SK-N-SH (cell line): ENCODE results near the gene TSPAN31. TPM values are rescaled to one million over a fixed set of nuclear protein-coding genes. Genes with fewer than 3 reads are reported as not detected.
A peak's percentile ranks its signal among the peaks of the same experiment; 100 is the strongest.

ENCODE experiments used
- CTCF ChIA-PET: fragments of 300-600, 350-600 bp; formaldehyde crosslinking; extraction: SDS; loops from one replicate; lab custom pipeline; 2021; lab: Yijun Ruan, JAX
- POLR2A ChIA-PET: fragments of 350-600 bp; sonication (Branson Sonifier 250); formaldehyde crosslinking; extraction: SDS; loops from one replicate; lab custom pipeline; 2020; ENCODE audit warnings: antibody characterized with exemption, inconsistent platforms; lab: Yijun Ruan, JAX
- DNase-seq: peaks from one replicate; pipeline ENCODE4 v3.0.0; 2012
- H2AFZ ChIP-seq: fragments of 200-600 bp; sonication (generic); 2 replicates; pipeline ENCODE4 v1.8.1; 2016; ENCODE audit warnings: antibody characterized with exemption, mild to moderate bottlenecking, low read depth
- H3F3A ChIP-seq: fragments of 200-600 bp; sonication (generic); replicated peaks from 2 replicates; pipeline ENCODE3; 2016; ENCODE audit warnings: antibody characterized with exemption, mild to moderate bottlenecking; ENCODE audit not compliant: insufficient read depth
- H3K27ac ChIP-seq, 2 experiments: fragments of 200-500 bp in 1 of 2; fragments of 200-600 bp in 1 of 2; sonication (Bioruptor generic) in 1 of 2; sonication (generic), shearing (Covaris generic) in 1 of 2; 2 replicates each; pipeline versions ENCODE4 v1.5.1 to v1.6.1; 2014 to 2016; ENCODE audit warnings: low read depth in 2 of 2, inconsistent platforms in 1 of 2, low read length in 1 of 2, mild to moderate bottlenecking in 1 of 2, mixed read lengths in 1 of 2
- H3K27me3 ChIP-seq: fragments of 200-600 bp; sonication (generic), shearing (Covaris generic); 2 replicates; pipeline ENCODE4 v1.6.1; 2016; ENCODE audit warnings: mixed run types; ENCODE audit not compliant: insufficient read depth
- H3K36me3 ChIP-seq, 2 experiments: fragments of 200-500 bp in 1 of 2; fragments of 200-600 bp in 1 of 2; sonication (Bioruptor generic) in 1 of 2; sonication (generic) in 1 of 2; replicated peaks in 1 of 2; 2 replicates each; pipeline versions ENCODE3 to v1.5.1; 2014 to 2016; ENCODE audit warnings: low read length in 1 of 2, mild to moderate bottlenecking in 1 of 2; ENCODE audit not compliant: insufficient read depth in 2 of 2, control insufficient read depth in 1 of 2
- H3K4me1 ChIP-seq, 2 experiments: fragments of 200-500 bp in 1 of 2; fragments of 200-600 bp in 1 of 2; sonication (Bioruptor generic) in 1 of 2; sonication (generic), shearing (Covaris generic) in 1 of 2; 2 replicates each; pipeline versions ENCODE4 v1.5.1 to v1.6.1; 2014 to 2016; ENCODE audit warnings: low read depth in 1 of 2, low read length in 1 of 2, mixed run types in 1 of 2; ENCODE audit not compliant: insufficient read depth in 2 of 2, control insufficient read depth in 1 of 2
- H3K4me2 ChIP-seq: fragments of 200-600 bp; sonication (generic), shearing (Covaris generic); 2 replicates; pipeline ENCODE4 v1.6.1; 2017; ENCODE audit warnings: mixed run types
- H3K4me3 ChIP-seq, 2 experiments: fragments of 200-500 bp in 1 of 2; fragments of 200-600 bp in 1 of 2; sonication (Bioruptor generic) in 1 of 2; sonication (generic), shearing (Covaris generic) in 1 of 2; 2 replicates each; pipeline versions ENCODE4 v1.5.1 to v1.8.1; 2014 to 2016; ENCODE audit warnings: low read depth in 2 of 2, inconsistent platforms in 1 of 2, low read length in 1 of 2, mild to moderate bottlenecking in 1 of 2, mixed read lengths in 1 of 2, moderate library complexity in 1 of 2
- H3K79me2 ChIP-seq: fragments of 200-600 bp; sonication (generic); 2 replicates; pipeline ENCODE4 v1.8.1; 2017; ENCODE audit warnings: mild to moderate bottlenecking; ENCODE audit not compliant: insufficient read depth
- H3K9ac ChIP-seq: fragments of 200-600 bp; sonication (generic); 2 replicates; pipeline ENCODE4 v1.6.1; 2017; ENCODE audit warnings: mixed run types
- H3K9me2 ChIP-seq: fragments of 200-600 bp; sonication (generic); 2 replicates; pipeline ENCODE4 v1.6.1; 2017; ENCODE audit warnings: mixed run types
- H3K9me3 ChIP-seq: fragments of 200-600 bp; sonication (generic); 2 replicates; pipeline ENCODE4 v1.6.1; 2017; ENCODE audit warnings: mixed run types, mild to moderate bottlenecking, moderate library complexity
- H4K20me1 ChIP-seq: fragments of 200-600 bp; sonication (generic); 2 replicates; pipeline ENCODE4 v1.6.1; 2017; ENCODE audit warnings: mild to moderate bottlenecking, mixed run types; ENCODE audit not compliant: insufficient read depth
- EZH2phosphoT487 ChIP-seq: fragments of 200-600 bp; sonication (generic); IDR thresholded peaks from 2 replicates; pipeline ENCODE4 v1.6.1; 2017; ENCODE audit warnings: low read depth, mixed run types, mild to moderate bottlenecking, antibody characterized with exemption, moderate library complexity, borderline replicate concordance
- GATA2 ChIP-seq: sonication (generic); formaldehyde crosslinking; IDR thresholded peaks from 2 replicates; pipeline ENCODE4 v1.5.0; 2020; ENCODE audit warnings: mild to moderate bottlenecking, missing genetic modification reagents
- RAD21 ChIP-seq: IDR thresholded peaks from 2 replicates; pipeline ENCODE4 v1.6.1; 2012; ENCODE audit warnings: mild to moderate bottlenecking, low read length
- WGBS: methylation state at CpG from one replicate; pipeline ENCODE4 v1.1.6; 2017; ENCODE audit warnings: low lambda C conversion rate; 5-methylcytosine and 5-hydroxymethylcytosine counted together
- polyA plus RNA-seq, 3 experiments: library from polyadenylated mRNA; depleted of rRNA; stranded (reverse); fragments of >200 nt; gene quantifications; 2 replicates each; pipeline ENCODE4 v1.2.3, GENCODE V29; 2012
- TF ChIP-seq, protein P1 (sequence below): fragments of 200-600 bp; sonication (generic); IDR thresholded peaks from 2 replicates; pipeline ENCODE4 v1.6.1; 2017; ENCODE audit warnings: antibody characterized with exemption, mild to moderate bottlenecking, moderate library complexity
- TF ChIP-seq, protein P2 (sequence below): IDR thresholded peaks from 2 replicates; pipeline ENCODE4 v1.6.1; 2012; ENCODE audit warnings: mild to moderate bottlenecking, low read depth, low read length, moderate library complexity

Gene TSPAN31
- polyA plus RNA-seq, 1 of the 3 experiments (the other 2 are of a cell fraction): 36.8 TPM

- no peak overlapping the region for H2AFZ ChIP-seq
- H3F3A ChIP-seq: peaks cover 11% of the 10 kb centered on the region
- WGBS: 26% methylated on average over 3 of the region's 3 CpGs
- H3K79me2 ChIP-seq: no peaks in the 10 kb centered on the region; the same call in 1 of the 2 replicates
- ChIA-PET CTCF (interaction anchor here (0.6 to 2.0 kb wide), 15 partner anchors 8 to 176 kb away, joined by 3 to 11 read pairs (median 3); partner anchors contain the start of genes TSFM and TSPAN31), POLR2A (interaction anchor here (0.5 to 1.4 kb wide), 3 partner anchors 9 to 13 kb away, joined by 3 to 5 read pairs (median 3); partner anchors contain the start of genes EEF1AKMT3 and METTL1)
- peaks cover 3 to 20% of the 10 kb centered on the region in 2 experiments for H3K36me3 ChIP-seq
- H3K4me1 ChIP-seq: peaks cover 0 to 12% of the 10 kb centered on the region in 2 experiments; a peak in 2 of 4 replicates
- no peaks in the 10 kb centered on the region for H3K9me2 ChIP-seq
- no peak overlapping the region for H3K27ac ChIP-seq
- TF ChIP-seq RAD21 (0 out of 2 replicates have a peak, but pooled peaks have one; percentile 9), EZH2phosphoT487 (no peak)
- TF ChIP-seq, protein P1, sequence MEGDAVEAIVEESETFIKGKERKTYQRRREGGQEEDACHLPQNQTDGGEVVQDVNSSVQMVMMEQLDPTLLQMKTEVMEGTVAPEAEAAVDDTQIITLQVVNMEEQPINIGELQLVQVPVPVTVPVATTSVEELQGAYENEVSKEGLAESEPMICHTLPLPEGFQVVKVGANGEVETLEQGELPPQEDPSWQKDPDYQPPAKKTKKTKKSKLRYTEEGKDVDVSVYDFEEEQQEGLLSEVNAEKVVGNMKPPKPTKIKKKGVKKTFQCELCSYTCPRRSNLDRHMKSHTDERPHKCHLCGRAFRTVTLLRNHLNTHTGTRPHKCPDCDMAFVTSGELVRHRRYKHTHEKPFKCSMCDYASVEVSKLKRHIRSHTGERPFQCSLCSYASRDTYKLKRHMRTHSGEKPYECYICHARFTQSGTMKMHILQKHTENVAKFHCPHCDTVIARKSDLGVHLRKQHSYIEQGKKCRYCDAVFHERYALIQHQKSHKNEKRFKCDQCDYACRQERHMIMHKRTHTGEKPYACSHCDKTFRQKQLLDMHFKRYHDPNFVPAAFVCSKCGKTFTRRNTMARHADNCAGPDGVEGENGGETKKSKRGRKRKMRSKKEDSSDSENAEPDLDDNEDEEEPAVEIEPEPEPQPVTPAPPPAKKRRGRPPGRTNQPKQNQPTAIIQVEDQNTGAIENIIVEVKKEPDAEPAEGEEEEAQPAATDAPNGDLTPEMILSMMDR: peak; percentile 59
- H3K9me3 ChIP-seq: no peaks in the 10 kb centered on the region
- no peaks in the 10 kb centered on the region for H3K27me3 ChIP-seq
- peak; percentile 66 for DNase-seq
- H3K4me3 ChIP-seq: no peak overlapping the region
- no peak overlapping the region for H3K9ac ChIP-seq
- H3K4me2 ChIP-seq: no peak overlapping the region
- H4K20me1 ChIP-seq: peaks cover 7% of the 10 kb centered on the region
Measured at GRCh38 chr12:57759360-57759980, 14.6 kb downstream of the TSPAN31 start.

GRCh38 chr12:57760347-57760982 lies 15.6 kb downstream of the TSPAN31 start:
- POLR2A ChIA-PET: no interaction called here
- Histone ChIP-seq H3K36me3 (peaks cover 3 to 20% of the 10 kb centered on the region in 2 experiments), H3K27me3 (no peaks in the 10 kb centered on the region; the same call in 1 of the 2 replicates), H3K4me3 (no peak overlapping the region), H3K9me2 (no peaks in the 10 kb centered on the region), H3K9ac (no peak overlapping the region), H3K4me1 (peaks cover 0 to 18% of the 10 kb centered on the region in 2 experiments; a peak in 2 of 4 replicates), H4K20me1 (peaks cover 7% of the 10 kb centered on the region), H3K9me3 (no peaks in the 10 kb centered on the region), H3K4me2 (no peak overlapping the region), H3F3A (peaks cover 11% of the 10 kb centered on the region), H3K79me2 (no peaks in the 10 kb centered on the region; the same call in 1 of the 2 replicates), H3K27ac (no peak overlapping the region), H2AFZ (no peak overlapping the region)
- CTCF ChIA-PET: interaction anchor here (1.3 to 2.0 kb wide), 5 partner anchors 7 to 41 kb away, joined by 3 to 10 read pairs (median 8); partner anchors contain the start of gene TSFM
- DNase-seq: no peak
- TF ChIP-seq, protein P2, sequence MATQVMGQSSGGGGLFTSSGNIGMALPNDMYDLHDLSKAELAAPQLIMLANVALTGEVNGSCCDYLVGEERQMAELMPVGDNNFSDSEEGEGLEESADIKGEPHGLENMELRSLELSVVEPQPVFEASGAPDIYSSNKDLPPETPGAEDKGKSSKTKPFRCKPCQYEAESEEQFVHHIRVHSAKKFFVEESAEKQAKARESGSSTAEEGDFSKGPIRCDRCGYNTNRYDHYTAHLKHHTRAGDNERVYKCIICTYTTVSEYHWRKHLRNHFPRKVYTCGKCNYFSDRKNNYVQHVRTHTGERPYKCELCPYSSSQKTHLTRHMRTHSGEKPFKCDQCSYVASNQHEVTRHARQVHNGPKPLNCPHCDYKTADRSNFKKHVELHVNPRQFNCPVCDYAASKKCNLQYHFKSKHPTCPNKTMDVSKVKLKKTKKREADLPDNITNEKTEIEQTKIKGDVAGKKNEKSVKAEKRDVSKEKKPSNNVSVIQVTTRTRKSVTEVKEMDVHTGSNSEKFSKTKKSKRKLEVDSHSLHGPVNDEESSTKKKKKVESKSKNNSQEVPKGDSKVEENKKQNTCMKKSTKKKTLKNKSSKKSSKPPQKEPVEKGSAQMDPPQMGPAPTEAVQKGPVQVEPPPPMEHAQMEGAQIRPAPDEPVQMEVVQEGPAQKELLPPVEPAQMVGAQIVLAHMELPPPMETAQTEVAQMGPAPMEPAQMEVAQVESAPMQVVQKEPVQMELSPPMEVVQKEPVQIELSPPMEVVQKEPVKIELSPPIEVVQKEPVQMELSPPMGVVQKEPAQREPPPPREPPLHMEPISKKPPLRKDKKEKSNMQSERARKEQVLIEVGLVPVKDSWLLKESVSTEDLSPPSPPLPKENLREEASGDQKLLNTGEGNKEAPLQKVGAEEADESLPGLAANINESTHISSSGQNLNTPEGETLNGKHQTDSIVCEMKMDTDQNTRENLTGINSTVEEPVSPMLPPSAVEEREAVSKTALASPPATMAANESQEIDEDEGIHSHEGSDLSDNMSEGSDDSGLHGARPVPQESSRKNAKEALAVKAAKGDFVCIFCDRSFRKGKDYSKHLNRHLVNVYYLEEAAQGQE: peak; percentile 96
- no peak for TF ChIP-seq GATA2
- 82% methylated on average over 3 of the region's 3 CpGs for WGBS
